NCI-H1436 treated with DMSO at 0.1 percent for 48 hours (cell line): ENCODE measurements around the gene SPACA7.
"Not testable (repeated sequence)": the region's sequence is repeated elsewhere in the genome, so short reads cannot be mapped to it uniquely, and the experiment has no call there.

Source experiments
- DNase-seq: peaks from one replicate; lab custom pipeline; 2025; lab: John Stamatoyannopoulos, UW

Gene SPACA7

GRCh38 chr13:112428704-112429103 lies 52.5 kb downstream of the SPACA7 start:
- no peak for DNase-seq

DNA sequence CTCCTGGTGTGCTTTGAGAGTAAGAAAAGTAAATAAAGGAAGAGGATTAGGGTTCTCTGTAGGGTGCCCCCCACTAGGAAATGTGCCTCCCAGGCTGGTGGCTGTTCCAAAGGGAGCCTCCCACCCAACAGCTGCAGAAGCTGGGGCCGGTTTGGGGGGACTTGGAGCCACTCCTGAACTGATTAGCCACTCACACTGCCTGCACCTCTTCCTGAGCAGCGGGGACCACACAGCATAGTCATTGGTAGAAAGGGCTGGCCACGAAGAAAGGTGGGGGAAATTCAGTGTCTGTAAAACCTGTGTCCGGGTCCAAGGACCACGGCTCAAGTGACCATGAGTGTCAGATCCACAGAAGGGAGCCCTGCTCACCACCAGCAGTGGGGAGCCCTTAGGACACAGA lies 55.6 kb downstream of the SPACA7 start:
- no peak for DNase-seq

- not testable (repeated sequence) for DNase-seq
These were observed 56.6 kb downstream of the SPACA7 start for GRCh38 chr13:112432734-112433133.

DNA sequence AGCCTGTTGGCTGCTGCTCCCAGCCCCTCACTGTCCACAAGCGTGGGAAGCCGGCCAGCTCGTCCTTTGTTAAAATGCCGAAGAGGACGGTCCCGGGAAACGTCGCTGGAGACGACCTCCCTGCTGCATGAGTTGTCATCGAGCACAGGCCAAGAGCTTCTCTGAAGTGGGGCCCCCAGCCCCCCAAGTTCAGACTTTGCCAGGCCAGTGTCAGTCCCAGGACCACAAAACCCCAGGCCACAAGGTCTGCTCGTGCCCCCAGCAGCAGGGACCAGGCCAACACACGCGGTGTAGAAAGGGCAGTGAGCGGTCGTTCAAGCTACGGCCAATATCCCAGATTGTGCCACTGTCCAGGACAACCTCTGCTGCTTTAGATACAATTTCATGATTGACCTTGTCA lies 57.4 kb downstream of the SPACA7 start:
- not testable (repeated sequence) for DNase-seq

- DNase-seq: no peak
These were observed 57.9 kb downstream of the SPACA7 start for GRCh38 chr13:112434032-112434431.

- DNase-seq: no peak
These were observed 58.9 kb downstream of the SPACA7 start for GRCh38 chr13:112434937-112435523.

DNA sequence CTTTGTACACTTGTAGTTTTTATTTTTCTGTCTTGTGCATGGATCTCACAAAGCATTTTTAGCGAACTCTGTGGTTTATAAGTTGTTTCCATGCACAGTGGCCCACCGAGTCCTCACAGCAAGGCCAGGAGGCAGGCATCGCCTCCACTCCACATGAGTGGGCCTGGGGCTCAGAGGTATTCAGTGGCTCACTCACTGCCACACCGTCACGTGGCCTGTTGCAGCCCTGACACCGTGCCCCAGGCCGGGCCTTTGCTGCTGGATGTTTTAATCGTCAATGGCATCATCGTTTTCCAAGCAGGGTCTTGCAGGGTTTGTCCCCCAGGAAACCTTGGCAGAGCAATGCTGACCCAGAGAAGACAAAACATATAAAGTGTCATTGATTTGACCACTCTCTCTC lies 59.8 kb downstream of the SPACA7 start:
- no peak for DNase-seq

DNA sequence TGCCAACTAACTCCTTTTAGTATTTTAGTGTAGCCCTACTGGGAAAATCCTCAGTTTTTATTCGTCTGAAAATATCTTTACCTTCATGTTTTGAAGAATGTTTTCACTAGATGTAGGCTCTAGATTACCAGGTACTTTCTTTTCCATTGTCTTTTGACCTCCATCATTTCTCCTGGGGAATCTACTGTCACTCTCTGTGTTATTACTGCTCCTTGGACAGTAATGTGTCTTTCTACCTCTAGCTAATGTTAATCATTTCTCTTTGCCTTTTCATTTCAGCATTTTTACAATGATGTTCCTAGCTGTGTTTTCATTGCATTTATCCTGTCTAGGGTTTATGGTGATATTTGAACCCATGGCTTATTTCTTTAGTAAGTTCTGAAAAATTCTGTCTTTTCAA lies 61.9 kb downstream of the SPACA7 start:
- DNase-seq: no peak

GRCh38 chr13:112438515-112438914 lies 62.4 kb downstream of the SPACA7 start:
- DNase-seq: no peak

DNA sequence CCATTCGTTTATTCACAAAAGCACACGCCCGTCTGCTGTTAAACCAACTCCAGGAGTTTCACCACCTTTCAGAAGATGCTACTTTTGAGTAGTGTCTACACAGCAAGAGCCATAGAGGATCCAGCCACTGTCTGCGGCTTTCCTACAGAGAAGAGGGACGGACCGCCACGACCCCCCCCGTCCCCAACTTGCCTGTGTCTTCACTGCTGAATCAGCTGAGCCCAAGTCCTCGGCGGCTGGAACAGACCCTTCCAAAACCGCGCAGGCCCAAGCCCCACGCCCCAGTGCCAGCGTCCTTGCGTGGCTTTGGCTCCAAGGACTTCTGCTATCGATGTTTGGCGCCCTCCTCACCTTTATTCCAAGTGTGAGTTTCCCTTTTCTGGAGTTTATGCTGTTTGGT lies 65.1 kb downstream of the SPACA7 start:
- no peak for DNase-seq

DNA sequence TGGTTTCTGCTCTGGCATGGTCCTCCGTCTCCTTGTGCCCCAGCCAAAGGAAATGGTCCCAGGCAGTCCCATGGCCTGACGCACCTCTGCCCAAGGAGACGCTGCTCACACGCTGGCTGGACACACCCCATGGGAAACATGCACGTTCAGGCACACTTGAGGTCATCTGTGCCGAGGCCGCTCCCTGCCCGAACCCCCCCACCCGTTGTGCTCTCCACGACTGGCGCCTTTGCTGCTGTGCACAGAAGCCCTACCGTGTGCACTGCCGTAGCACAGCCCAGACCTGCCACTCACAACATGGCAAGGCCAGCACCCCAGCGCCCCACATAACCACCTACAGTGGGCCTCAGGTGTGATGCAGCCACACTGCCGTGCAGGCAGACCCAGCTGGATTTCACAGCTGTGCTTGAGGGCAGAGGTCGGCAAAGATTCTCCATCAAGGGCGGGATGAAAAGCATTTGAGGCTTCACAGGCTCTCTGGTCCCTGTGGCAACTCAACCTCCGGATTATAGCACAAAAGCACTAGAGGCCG lies 65.7 kb downstream of the SPACA7 start:
- DNase-seq: no peak

GRCh38 chr13:112442483-112443090 lies 66.4 kb downstream of the SPACA7 start:
- DNase-seq: no peak

GRCh38 chr13:112443191-112443994 lies 67.2 kb downstream of the SPACA7 start:
- DNase-seq: no peak

DNA sequence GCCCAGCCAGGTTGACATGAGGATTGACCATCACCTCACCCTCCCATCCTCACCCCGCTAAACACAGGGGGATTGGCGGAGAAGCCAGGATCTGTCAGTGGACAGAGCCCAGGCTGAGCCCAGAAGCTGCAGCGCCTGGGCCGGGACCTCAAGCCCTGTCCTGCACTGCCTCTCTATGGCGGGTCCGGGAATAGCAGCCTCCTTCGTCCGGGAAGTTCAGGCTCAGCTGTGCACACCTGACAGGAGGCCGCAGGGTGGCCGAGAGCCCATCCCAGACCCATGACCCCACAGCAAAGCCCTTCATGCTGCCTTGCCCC lies 67.8 kb downstream of the SPACA7 start:
- DNase-seq: peak; percentile 1

- no peak for DNase-seq
These were observed 68.6 kb downstream of the SPACA7 start for GRCh38 chr13:112444416-112445399.

DNA sequence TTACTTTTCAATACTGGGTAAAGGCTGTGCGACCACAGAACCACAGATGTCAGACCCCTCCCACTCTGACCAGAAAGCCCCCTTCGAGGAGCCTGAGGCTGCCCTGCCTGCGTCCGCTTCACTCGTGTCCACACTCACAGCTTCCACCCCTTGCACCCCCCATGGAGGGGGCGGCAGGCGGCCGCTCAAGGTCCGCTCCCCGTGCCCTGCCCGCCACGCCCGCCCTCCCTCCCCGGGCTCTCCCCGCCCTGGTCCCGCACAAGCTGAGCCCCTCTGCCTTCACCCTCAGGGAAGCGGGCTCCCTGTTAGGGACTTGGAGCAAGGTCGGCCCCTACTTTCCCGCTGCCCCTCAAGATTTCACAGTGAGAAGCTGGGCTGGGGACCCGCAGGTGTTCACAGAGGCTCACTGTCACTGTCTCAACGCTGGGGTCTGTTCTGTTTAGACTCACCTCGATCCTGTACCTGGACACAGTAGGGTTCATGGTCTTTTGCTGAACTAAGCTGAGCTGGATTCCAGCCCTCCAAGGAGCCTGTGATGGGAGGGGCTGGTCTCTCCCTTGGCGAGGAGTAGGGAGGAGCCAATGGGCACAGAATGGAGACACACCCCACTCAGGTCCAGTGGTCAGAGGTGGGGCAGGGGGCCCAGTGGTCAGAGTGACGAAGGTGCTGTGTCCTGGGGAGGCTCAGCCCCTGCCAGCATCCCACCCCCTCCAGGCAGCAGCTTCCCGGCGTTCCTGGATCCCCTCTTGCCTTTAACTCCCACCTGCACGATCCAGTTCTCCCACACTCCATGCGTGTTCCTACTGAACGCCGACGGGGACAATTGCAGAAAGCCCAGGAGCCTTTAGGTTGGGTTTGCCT lies 69.5 kb downstream of the SPACA7 start:
- no peak for DNase-seq

DNA sequence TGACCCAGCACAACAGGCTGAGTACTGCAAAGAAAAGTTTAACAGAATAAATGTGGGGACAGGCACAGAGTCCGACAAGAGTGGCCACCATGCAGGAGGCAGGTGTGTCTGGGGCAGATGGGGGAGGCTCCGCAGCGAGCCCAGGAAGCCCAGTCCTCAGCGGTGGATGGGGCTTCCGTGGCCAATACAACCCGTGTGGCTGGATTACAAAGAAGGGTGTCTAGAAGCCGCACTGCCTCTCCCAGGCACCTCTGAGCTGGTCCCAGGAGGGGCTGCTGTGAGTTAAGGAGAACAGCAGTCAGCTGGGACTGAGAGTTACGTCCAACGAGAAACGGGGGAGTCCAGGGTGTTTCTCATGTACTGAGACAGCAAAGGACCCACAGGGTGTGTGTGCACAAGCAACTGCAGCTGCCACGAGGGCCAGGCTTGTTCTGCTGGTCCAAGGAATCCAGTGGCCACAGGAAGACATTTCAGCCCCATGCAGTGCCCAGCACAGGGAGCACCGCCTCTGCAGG lies 70.2 kb downstream of the SPACA7 start:
- DNase-seq: no peak

- no peak for DNase-seq
These were observed 70.7 kb downstream of the SPACA7 start for GRCh38 chr13:112446867-112447266.

GRCh38 chr13:112447306-112447705 lies 71.2 kb downstream of the SPACA7 start:
- DNase-seq: no peak

- no peak for DNase-seq
These were observed 71.8 kb downstream of the SPACA7 start for GRCh38 chr13:112447761-112448603.
